Pancreas (tissue), 8 donors: ENCODE results near the gene SSX1. TPM values are rescaled to one million over a fixed set of nuclear protein-coding genes. Genes with fewer than 3 reads are reported as not detected.

ENCODE experiments used
- polyA plus RNA-seq, 2 donors: library from polyadenylated mRNA; stranded (reverse); fragments of 200-250 nt; gene quantifications; one replicate each; pipeline ENCODE4 v1.2.3, GENCODE V29; 2013
- total RNA-seq, 6 donors: library from RNA; stranded (reverse); fragmentation: NEBNext Ultra II Directional in 4 of 6; extraction: Animal tissue kit (Norgen Biotek cat#: 25700) in 4 of 6; gene quantifications; one replicate each; pipeline versions ENCODE4 v1.2.1 to v1.2.4, GENCODE V29; 2021 to 2023
- donor health status: healthy with polysubstance abuse.
- donor health status: DM: no; HTN: no; CAD: no; lungs with moderate emphysema.
- donor health status: DM: no; HTN: no; CAD: no.
- donor health status: Bipolar disorder and iron deficiency.
- donor health status: DM: yes; HTN: yes; CAD: no.
- donor health status: DM: no; HTN: no; CAD: no.
- donor health status: DM: no; HTN: no; CAD: no.
- donor health status: DM: yes; HTN: yes; CAD: no.

SSX1 gene
- total and polyA plus RNA-seq, 8 donors, result 0.19 TPM; not detected in 7

Other genes starting within 250 kb of the SSX1 start
- gene SPACA5, start 248.4 kb upstream of the SSX1 start, total RNA-seq, result not detected
- gene SPACA5, start 248.4 kb upstream of the SSX1 start, polyA plus RNA-seq, result not detected
- 1 to 10 TPM; 1.3 to 2.9 (median 1.7) TPM for gene ZNF630, start 183.8 kb upstream of the SSX1 start, total RNA-seq
- gene ZNF630, start 183.8 kb upstream of the SSX1 start, polyA plus RNA-seq, result 1 to 10 TPM; 1.3 to 1.5 TPM
- gene SPACA5B, start 124.8 kb upstream of the SSX1 start, total RNA-seq, result not detected
- gene SPACA5B, start 124.8 kb upstream of the SSX1 start, polyA plus RNA-seq, result not detected
- not detected for gene SSX5, start 58.6 kb upstream of the SSX1 start, total RNA-seq
- not detected for gene SSX5, start 58.6 kb upstream of the SSX1 start, polyA plus RNA-seq
- not detected for gene SSX3, start 101.3 kb downstream of the SSX1 start, total RNA-seq
- not detected for gene SSX3, start 101.3 kb downstream of the SSX1 start, polyA plus RNA-seq
- not detected for gene SSX4, start 128.1 kb downstream of the SSX1 start, total RNA-seq
- not detected for gene SSX4, start 128.1 kb downstream of the SSX1 start, polyA plus RNA-seq
- not detected for gene SSX4B, start 156.6 kb downstream of the SSX1 start, total RNA-seq
- gene SSX4B, start 156.6 kb downstream of the SSX1 start, polyA plus RNA-seq, result not detected
- gene SLC38A5, start 214.9 kb downstream of the SSX1 start, total RNA-seq, result 100 to 1,000 TPM in 4 of 6 donors, 10 to 100 TPM in 2; 63.3 to 235 (median 140) TPM
- gene SLC38A5, start 214.9 kb downstream of the SSX1 start, polyA plus RNA-seq, result 100 to 1,000 TPM; 250 to 373 TPM
- 10 to 100 TPM; 14.8 to 24.0 (median 17.9) TPM for gene FTSJ1, start 220.8 kb downstream of the SSX1 start, total RNA-seq
- 10 to 100 TPM; 32.2 to 35.5 TPM for gene FTSJ1, start 220.8 kb downstream of the SSX1 start, polyA plus RNA-seq